Endothelial cell of umbilical vein (primary cell): Measurements from ENCODE around the gene ILKAP. TPM values are rescaled to one million over a fixed set of nuclear protein-coding genes. Genes with fewer than 3 reads are reported as not detected.
A peak's percentile ranks its signal among the peaks of the same experiment; 100 is the strongest.

Experiments used
- BruUV-seq: library from RNA; stranded (reverse); fragments of 400-500 nt; replicated peaks from 2 replicates; lab custom pipeline; 2021; lab: Mats Ljungman, UMichigan
- CTCF ChIA-PET: fragments of 300-600, 350-600 bp; sonication (Branson Sonifier 250); formaldehyde crosslinking; loops from one replicate; lab custom pipeline; 2021; ENCODE audit warnings: antibody characterized with exemption, inconsistent platforms; lab: Charles Lee
- POLR2A ChIA-PET: fragments of 300-600, 350-600 bp; sonication (Branson Sonifier 250); formaldehyde crosslinking; loops from one replicate; lab custom pipeline; 2021; ENCODE audit warnings: antibody characterized with exemption, inconsistent platforms; lab: Charles Lee
- DNase-seq: peaks from one replicate; pipeline ENCODE4 v3.0.0-alpha.2; 2011; ENCODE audit warnings: low read depth, low spot score
- FAIRE-seq: peaks from 2 replicates; lab custom pipeline; 2011; peaks lifted over from hg19 to GRCh38; lab: Jason Lieb, UNC
- H2AFZ ChIP-seq: 2 replicates; pipeline ENCODE4 v1.6.0; 2012; ENCODE audit warnings: low read depth, low read length, control low read depth, inconsistent platforms
- H3K27ac ChIP-seq: 2 replicates; pipeline ENCODE4 v1.5.1; 2011; ENCODE audit warnings: low read depth, mild to moderate bottlenecking, control low read depth, low read length, moderate library complexity; ENCODE audit not compliant: insufficient read depth
- H3K27me3 ChIP-seq, 2 experiments: 2 replicates each; pipeline versions ENCODE4 v1.6.0 to v1.6.1; 2011; ENCODE audit warnings: low read length in 2 of 2, mixed read lengths in 1 of 2; ENCODE audit not compliant: control insufficient read depth in 2 of 2, insufficient read depth in 2 of 2
- H3K36me3 ChIP-seq, 2 experiments: 2 replicates in 1 of 2; 3 replicates in 1 of 2; pipeline ENCODE4 v1.5.1; 2011; ENCODE audit warnings: low read length in 2 of 2, mild to moderate bottlenecking in 1 of 2, moderate library complexity in 1 of 2; ENCODE audit not compliant: control insufficient read depth in 2 of 2, insufficient read depth in 2 of 2; ENCODE audit errors: extremely low read depth in 1 of 2
- H3K4me1 ChIP-seq: 3 replicates; pipeline ENCODE4 v1.5.1; 2011; ENCODE audit warnings: mild to moderate bottlenecking, low read length; ENCODE audit not compliant: control insufficient read depth, insufficient read depth; ENCODE audit errors: extremely low read depth
- H3K4me2 ChIP-seq: 2 replicates; pipeline ENCODE4 v1.6.1; 2011; ENCODE audit warnings: low read length, control low read depth, mixed read lengths; ENCODE audit not compliant: insufficient read depth
- H3K4me3 ChIP-seq, 3 experiments: fragments of 200-600 bp in 1 of 3; sonication (generic), shearing (Covaris generic) in 1 of 3; replicated peaks in 1 of 3; 2 replicates each; pipeline ENCODE4 v1.5.1; 2011 to 2016; ENCODE audit warnings: control low read depth in 3 of 3, low read length in 3 of 3, mild to moderate bottlenecking in 2 of 3, inconsistent platforms in 1 of 3, low read depth in 1 of 3, moderate library complexity in 1 of 3; ENCODE audit not compliant: insufficient read depth in 1 of 3
- H3K79me2 ChIP-seq: 2 replicates; pipeline ENCODE4 v1.6.0; 2012; ENCODE audit warnings: low read length, inconsistent platforms; ENCODE audit not compliant: control insufficient read depth, insufficient read depth
- H3K9ac ChIP-seq: replicated peaks from 2 replicates; pipeline ENCODE3; 2011; ENCODE audit warnings: low read length, control low read depth; ENCODE audit not compliant: insufficient read depth; ENCODE audit errors: extremely low read depth
- H3K9me1 ChIP-seq: replicated peaks from 3 replicates; pipeline ENCODE4 v1.6.0; 2011; ENCODE audit warnings: mild to moderate bottlenecking, low read length; ENCODE audit not compliant: control insufficient read depth, insufficient read depth; ENCODE audit errors: extremely low read depth
- H3K9me3 ChIP-seq: replicated peaks from 2 replicates; pipeline ENCODE4 v1.5.1; 2012; ENCODE audit warnings: low read length, inconsistent platforms; ENCODE audit not compliant: control insufficient read depth, insufficient read depth
- H4K20me1 ChIP-seq: replicated peaks from 2 replicates; pipeline ENCODE3; 2011; ENCODE audit warnings: mild to moderate bottlenecking, low read length; ENCODE audit not compliant: control insufficient read depth, insufficient read depth; ENCODE audit errors: extremely low read depth
- EZH2 ChIP-seq: IDR thresholded peaks from 2 replicates; pipeline ENCODE4 v1.6.1; 2012; ENCODE audit warnings: borderline replicate concordance, low read depth, mild to moderate bottlenecking, moderate library complexity, low read length, inconsistent platforms; ENCODE audit not compliant: severe bottlenecking
- FOS ChIP-seq: IDR thresholded peaks from 2 replicates; pipeline ENCODE4 v1.6.1; 2011; ENCODE audit warnings: mild to moderate bottlenecking, low read length, moderate library complexity, borderline replicate concordance; ENCODE audit not compliant: insufficient read depth
- GATA2 ChIP-seq: IDR thresholded peaks from 2 replicates; pipeline ENCODE4 v1.7.0; 2011; ENCODE audit warnings: low read depth, mild to moderate bottlenecking, moderate library complexity, mixed read lengths, low read length; ENCODE audit not compliant: insufficient read length, insufficient read depth
- JUN ChIP-seq: IDR thresholded peaks from 2 replicates; pipeline ENCODE4 v1.6.1; 2011; ENCODE audit warnings: borderline replicate concordance, low read depth; ENCODE audit not compliant: insufficient read length, insufficient read depth
- MAX ChIP-seq: IDR thresholded peaks from 2 replicates; pipeline ENCODE4 v1.6.1; 2011; ENCODE audit not compliant: insufficient read depth, insufficient read length
- MYC ChIP-seq: IDR thresholded peaks from one replicate; pipeline ENCODE4 v1.6.1; 2011; ENCODE audit warnings: mild to moderate bottlenecking, low read depth, low read length
- POLR2A ChIP-seq: IDR thresholded peaks from 2 replicates; pipeline ENCODE4 v1.6.1; 2012; ENCODE audit warnings: low read depth, mild to moderate bottlenecking, control low read depth, low read length
- POLR2AphosphoS5 ChIP-seq: IDR thresholded peaks from 2 replicates; pipeline ENCODE4 v1.6.1; 2012; ENCODE audit warnings: low read depth, mild to moderate bottlenecking, control low read depth, low read length, moderate library complexity; ENCODE audit not compliant: insufficient read depth
- dilution Hi-C: fragments of 300-500 bp; cut with MboI; formaldehyde crosslinking; loops from one replicate; pipeline ENCODE4 v1.15.0; 2019; ENCODE audit warnings: low sequenced_read_pairs; ENCODE audit not compliant: extremely low pct_ligation_motif_present
- intact Hi-C: fragments of 100-400 bp; cut with micrococcal nuclease; formaldehyde crosslinking; loops from one replicate; pipeline ENCODE4 v1.10.0; 2022
- polyA plus RNA-seq, 4 experiments: library from polyadenylated mRNA; depleted of rRNA in 3 of 4; stranded (reverse) in 3 of 4; unstranded in 1 of 4; fragments of >200 nt; gene quantifications; 2 replicates each; pipeline versions ENCODE4 v1.2.1 to v1.2.3, GENCODE V29; 2011 to 2012; ENCODE audit warnings: missing spikeins in 1 of 4
- total RNA-seq: library from RNA; stranded (reverse); gene quantifications from 2 replicates; pipeline ENCODE4 v1.2.3, GENCODE V29; 2021
- TF ChIP-seq, protein P1 (sequence below), 2 donors: IDR thresholded peaks; 1 replicate in 1 of 2; 2 replicates in 1 of 2; pipeline ENCODE4 v1.5.1; 2011; ENCODE audit warnings: low read length in 2 of 2, mild to moderate bottlenecking in 2 of 2, moderate library complexity in 2 of 2, control low read depth in 1 of 2, inconsistent platforms in 1 of 2, low read depth in 1 of 2; ENCODE audit not compliant: insufficient read depth in 1 of 2; ENCODE audit errors: extremely low read depth in 1 of 2

Gene ILKAP
- total and polyA plus RNA-seq, 2 donors (not counting 3 experiments of a cell fraction or from before 2014, with no cell fraction given): 49.2 to 49.8 TPM

DNA sequence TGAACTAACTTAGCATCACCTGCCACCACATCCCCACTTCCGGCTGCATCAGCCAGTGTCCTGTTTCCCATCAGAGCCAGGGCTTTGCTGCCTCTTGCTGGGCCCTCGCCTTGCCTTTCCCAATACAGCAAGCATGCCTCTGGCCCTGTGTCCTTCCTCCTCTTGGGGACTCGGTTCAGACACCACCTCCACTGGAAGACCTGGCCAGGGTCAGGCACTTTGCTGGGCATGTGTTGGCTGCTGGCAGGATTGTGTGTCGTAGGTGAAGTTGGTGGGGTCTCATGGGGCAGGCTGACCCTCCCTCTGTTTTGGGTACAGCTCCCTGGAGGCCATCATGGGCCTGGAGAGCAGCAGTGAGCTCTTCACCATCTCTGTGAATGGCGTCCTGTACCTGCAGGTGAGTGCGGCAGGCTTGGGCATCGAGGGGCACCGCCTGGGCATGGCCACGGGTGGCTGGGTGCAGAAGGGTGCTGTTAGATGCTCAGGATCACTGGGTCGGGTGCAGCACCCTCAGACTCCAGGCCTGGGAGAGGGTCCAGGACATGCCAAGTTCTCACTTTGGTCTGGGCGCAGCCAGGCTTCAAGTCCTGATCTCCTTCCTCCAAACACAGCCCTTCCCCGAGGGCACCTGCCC lies 38.1 kb downstream of the ILKAP start:
- BruUV-seq: no TSS peak
- CTCF ChIA-PET: no interaction called here
- no peak overlapping the region for H3K9ac ChIP-seq
- H3K27me3 ChIP-seq: peaks cover 1 to 13% of the 10 kb centered on the region in 2 experiments
- peak; percentile 18 for FAIRE-seq
- POLR2A ChIA-PET: no interaction called here
- H3K9me3 ChIP-seq: no peaks in the 10 kb centered on the region
- H3K4me1 ChIP-seq: peaks cover 20% of the 10 kb centered on the region
- H4K20me1 ChIP-seq: no peaks in the 10 kb centered on the region
- TF ChIP-seq GATA2: no peak
- TF ChIP-seq MYC: no peak
- TF ChIP-seq EZH2: no peak
- TF ChIP-seq JUN: no peak
- TF ChIP-seq, protein P1, sequence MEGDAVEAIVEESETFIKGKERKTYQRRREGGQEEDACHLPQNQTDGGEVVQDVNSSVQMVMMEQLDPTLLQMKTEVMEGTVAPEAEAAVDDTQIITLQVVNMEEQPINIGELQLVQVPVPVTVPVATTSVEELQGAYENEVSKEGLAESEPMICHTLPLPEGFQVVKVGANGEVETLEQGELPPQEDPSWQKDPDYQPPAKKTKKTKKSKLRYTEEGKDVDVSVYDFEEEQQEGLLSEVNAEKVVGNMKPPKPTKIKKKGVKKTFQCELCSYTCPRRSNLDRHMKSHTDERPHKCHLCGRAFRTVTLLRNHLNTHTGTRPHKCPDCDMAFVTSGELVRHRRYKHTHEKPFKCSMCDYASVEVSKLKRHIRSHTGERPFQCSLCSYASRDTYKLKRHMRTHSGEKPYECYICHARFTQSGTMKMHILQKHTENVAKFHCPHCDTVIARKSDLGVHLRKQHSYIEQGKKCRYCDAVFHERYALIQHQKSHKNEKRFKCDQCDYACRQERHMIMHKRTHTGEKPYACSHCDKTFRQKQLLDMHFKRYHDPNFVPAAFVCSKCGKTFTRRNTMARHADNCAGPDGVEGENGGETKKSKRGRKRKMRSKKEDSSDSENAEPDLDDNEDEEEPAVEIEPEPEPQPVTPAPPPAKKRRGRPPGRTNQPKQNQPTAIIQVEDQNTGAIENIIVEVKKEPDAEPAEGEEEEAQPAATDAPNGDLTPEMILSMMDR (IDR thresholded peaks at IDR 0.05; ENCODE audit: extremely low read depth in 1 of 2, insufficient read depth in 1 of 2, low read depth in 1 of 2, low read length in 2 of 2): no peak
- TF ChIP-seq POLR2A: no peak
- TF ChIP-seq POLR2AphosphoS5: no peak
- TF ChIP-seq MAX: no peak
- TF ChIP-seq FOS: no peak
- H3K9me1 ChIP-seq: no peaks in the 10 kb centered on the region
- H3K4me3 ChIP-seq: no peak overlapping the region
- H3K27ac ChIP-seq: no peak overlapping the region
- intact Hi-C loops: no loop called here
- H2AFZ ChIP-seq: no peak overlapping the region
- no peak for DNase-seq
- H3K79me2 ChIP-seq: no peaks in the 10 kb centered on the region
- dilution Hi-C loops: no loop called here
- peaks cover 1 to 9% of the 10 kb centered on the region in 2 experiments for H3K36me3 ChIP-seq
- no peak overlapping the region for H3K4me2 ChIP-seq
